ENCODE results near the gene HPS1.

The HPS1 gene

DNA sequence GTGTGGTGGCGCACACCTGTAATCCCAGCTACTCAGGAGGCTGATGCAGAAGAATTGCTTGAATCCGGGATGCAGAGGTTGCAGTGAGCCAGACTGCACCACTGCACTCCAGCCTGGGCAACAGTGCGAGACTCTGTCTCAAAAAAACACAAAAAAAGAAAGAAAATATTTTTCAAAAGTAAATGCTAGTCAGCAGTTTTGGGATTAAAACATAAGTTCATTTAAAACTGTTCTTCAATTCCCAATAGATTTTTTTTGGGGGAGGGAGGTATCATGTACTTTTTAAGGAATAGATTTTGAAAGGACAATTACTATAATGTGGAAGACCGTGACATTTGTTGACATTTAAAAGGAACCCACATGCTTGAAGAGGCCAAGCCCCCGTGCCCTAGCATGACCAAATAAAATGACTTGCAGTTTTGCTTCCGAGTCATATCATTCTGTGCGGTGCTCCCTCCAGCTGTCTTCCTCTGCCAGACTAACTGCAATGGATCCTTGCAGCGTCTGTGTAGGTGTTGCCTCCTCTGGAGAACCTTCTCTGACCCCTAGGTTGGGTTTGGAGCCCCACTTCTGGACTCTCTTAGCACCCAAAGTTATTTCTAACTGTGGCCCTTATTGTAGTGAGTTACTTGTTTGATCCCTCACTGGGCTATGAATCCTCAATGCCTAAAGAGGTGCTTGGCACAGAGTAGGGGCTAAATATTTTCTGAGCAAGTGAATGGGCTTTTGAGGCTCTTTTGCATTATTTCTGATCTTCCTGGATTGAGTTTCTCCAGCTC lies 17.4 kb upstream of the HPS1 start:
- DNase-seq, result no peak

DNA sequence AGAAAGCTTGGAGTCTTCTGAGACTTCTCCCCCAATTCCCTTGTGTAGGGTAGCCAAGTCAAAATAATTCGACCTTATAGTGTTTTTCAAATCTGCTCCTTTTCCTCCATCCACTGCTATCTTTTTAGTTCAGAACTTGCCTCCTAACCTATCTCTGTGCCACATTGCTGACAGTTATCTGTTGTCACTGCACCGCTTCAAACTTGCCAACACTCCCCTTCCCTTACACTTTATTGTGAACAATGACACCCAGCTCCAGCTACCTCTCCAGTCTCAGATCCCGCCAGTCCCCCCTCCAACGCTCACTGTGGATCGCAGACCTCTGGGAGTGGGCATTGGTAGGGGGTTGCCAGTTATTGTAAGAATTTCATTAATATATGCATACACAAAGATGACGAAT lies 16.3 kb upstream of the HPS1 start:
- DNase-seq, result no peak

DNA sequence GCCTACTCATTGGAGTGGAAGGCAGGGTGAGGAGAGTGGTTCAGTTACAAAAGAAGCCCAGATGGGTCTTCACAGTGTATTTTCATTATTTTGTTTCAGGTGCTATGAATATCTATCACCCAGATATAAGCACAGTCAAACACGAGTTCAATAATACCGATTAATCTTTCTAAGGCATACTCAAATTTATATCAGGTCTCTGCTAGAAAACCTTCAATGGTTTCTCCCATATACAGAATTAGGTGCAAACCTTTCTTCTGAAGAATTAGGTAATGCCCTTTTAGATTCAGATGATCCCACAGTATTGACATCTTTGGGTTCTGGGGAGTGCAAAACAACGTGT lies 14.7 kb upstream of the HPS1 start:
- no peak for DNase-seq

DNA sequence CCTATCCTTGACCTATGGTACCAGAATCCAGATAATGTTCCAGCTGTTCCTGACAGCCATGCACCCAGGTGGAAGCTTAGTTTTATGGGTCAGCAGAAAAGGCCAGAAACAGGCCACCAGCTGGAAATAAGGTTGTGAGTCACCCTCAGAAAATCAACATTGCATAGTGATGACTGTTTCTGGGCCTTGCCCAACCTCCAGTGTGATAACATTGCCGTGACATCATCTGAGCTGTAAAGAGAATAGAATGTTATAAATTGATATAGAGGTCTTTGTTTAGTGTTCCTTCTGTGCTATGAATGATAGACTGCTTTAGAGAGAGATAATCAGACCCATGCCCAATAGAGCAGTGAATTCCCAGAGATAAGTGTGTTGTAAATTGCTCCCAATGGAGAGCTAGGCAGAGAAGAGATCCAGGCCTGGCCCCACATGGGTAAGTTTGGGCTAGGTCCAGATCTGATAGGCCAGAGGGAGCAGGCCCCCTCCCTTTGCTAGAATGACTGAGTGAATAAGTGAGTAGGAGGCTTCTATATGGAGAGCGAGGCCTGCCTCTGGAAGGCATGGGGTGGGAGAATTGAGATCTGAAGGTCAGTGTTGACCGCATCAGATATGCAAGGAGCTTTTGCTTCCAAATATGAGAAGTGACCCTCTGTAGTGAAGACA lies 14.2 kb upstream of the HPS1 start:
- DNase-seq, result no peak

DNA sequence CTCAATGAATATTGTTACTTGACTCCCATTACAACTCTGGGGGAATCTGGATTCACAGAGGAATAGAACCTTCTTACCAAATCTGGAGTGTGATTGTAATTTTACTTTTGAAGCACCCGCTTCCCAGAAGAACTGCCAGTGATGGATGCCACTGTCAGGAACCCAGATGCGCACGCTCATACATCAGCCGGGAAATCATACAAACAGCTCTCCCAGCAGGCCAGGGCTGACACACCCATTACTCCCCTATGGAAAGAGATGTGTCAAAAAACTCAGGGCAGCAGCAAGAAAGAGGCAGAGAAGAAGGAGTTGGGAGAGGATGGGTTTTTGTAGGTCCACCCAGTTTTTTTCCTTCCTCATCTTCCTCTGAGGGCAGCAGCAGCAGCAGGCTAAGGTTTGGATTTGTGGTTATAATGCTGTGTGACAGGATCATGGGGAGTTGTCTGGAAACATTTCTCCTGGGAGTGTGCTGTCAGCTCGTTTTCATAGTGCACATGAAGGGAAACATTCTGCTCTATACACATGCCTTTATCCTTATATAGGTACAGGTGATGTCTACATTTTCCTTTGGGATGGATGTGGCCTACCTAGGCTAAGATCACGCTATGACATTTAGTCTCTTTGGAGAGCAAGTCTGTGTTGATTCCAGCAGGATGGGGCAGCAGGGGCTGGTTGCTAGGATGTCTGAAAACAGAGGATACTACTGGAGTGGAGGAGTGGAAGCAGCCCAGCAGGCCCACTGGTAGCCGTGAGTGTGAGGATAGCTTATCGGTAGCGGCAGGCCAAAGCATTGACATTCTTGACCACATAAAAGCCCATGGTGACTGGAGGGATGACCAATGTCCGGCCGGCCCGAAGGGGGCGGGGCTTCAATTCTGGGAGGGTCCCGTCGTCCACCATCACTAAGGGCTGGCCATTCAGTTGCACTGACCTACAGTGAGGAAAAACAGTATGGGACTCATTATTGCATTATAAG lies 12.4 kb upstream of the HPS1 start:
- no peak for DNase-seq

DNA sequence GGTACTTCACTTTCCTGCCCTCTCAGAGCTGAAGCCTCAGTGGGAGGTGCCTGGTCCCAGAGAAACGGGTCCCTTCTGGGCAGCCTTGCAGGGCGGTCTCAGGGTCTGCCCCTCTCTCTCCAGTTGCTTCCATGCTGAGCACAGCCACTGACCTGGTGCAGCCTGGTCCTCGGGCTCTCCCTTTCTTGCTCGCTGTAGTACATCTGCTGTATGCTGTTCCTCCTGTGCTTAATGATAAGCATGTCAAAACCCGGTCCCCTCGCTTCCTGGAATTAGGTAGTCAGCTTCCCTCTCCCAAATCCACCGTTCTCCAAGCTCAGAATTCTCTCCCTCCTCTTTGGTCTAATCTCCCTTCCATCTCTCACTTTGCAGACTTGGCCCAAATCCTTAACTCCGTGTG lies 11.0 kb upstream of the HPS1 start:
- no peak for DNase-seq

DNA sequence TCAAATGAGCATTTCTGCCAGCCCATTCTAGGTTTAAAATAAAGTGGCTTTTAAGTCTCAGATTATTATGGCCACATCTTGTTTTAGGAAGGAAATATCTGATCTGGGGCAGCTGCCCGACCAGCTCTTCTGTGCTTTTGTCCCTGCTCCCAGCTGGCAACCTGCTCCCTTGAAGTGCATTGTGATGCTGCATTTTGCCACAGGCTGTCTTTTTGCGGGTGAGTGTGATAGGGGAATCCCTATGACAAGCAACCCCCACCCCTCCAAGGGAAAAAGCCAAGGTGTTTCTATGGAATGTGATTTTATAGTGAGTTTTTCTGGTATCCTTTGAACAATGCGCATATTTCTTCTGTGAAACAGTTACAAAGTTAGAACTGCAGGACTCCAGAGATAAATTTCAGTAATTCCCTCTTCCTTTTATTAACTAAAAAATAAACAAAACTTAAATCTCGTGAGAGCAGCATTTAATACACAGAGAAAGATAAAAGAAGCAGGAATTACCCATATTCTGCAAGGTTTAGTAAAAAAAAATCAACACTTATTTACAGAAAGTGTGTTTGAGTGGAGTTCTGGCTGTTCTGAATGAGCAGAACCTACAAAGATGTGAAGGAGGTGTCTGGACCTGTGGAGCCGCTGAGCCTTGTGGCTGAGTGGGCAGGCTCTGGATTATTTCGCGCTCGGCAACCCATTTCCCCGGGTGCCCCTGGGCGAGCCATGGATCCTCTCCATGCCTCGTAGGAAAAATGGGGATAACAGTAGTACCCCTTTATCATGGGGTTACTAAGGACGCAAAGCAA lies 10.1 kb upstream of the HPS1 start:
- no peak for DNase-seq

DNA sequence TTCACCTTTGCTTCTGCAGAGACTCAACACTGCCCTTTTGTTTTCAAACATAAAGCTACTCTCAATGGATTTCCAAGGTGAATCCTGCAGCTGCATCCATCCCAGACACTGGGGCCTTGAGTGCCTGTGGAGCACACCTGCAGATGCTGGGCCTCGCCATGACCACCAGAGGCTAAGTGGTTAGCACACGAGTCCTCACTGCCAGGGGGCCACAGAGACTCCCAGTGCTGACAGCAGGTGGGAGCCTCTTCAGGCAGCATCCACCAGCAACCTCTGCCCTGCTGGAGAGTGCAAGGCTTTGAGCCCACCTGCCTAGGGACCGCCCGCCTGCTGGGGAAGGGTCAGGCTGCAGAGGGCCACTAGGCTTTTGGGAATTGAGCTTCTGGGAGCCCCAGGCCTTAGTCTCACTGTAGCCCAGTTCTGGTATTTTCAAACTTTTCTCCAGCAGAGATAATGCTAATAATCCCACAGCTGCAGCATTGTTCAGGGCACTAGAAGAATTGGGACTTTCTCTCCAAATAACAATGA lies 9.4 kb upstream of the HPS1 start:
- no peak for DNase-seq

DNA sequence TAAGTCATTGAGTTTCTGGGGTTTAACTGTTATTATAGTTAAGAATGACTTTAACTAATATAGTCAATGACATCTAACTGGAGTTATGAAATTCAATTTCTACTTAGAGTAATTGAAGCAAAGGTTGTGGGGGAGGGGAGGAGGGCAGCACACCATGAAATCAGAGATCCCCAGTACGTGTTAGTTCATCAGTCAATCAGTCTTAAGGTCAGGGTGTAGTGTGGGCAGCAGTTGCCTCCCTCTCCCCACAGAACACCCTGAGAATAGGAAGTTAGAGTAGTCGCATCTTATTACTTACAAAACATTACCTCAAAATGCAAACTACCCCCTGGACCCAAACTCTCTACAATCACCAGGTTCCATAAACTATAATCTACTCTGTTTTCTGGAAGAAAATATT lies 7.0 kb upstream of the HPS1 start:
- DNase-seq, result no peak

DNA sequence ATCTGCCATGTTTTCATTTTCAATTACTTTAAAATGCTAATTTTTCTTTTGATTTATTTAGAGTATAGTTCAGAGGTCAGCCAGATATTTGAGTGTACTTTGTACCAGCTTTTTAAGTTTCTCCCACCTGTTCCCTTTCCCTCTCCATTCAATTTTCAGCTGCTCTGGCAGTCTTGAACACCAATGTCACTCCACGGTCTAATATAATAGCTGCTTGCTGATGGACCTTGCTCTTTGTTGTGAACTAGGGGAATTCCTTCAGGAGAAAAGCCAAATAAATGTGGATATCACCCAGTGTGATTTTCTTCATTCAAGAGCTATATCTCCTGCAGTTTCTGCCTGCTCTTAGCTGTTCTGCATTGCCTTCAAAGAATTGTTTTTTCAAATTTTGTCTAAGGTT lies 3.9 kb upstream of the HPS1 start:
- DNase-seq, result no peak

DNA sequence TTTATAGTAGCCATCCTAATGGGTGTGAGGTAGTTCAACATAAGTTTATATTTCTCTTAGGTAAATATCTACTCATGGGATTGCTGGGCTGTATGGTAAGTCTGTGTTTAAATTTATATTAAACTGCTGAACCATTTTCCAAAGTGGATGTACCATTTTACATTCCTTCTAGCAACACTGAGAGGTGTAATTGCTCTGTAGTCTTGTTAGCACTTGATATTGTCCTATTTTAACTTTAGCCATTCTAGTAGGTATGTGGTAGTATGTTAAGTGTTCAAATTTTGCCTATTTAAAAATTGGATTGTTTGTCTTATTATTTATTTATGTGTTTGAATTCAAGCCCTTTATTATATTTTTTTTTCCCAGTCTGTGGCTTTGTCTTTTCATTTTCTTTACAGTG lies 2.6 kb upstream of the HPS1 start:
- DNase-seq, result no peak

DNA sequence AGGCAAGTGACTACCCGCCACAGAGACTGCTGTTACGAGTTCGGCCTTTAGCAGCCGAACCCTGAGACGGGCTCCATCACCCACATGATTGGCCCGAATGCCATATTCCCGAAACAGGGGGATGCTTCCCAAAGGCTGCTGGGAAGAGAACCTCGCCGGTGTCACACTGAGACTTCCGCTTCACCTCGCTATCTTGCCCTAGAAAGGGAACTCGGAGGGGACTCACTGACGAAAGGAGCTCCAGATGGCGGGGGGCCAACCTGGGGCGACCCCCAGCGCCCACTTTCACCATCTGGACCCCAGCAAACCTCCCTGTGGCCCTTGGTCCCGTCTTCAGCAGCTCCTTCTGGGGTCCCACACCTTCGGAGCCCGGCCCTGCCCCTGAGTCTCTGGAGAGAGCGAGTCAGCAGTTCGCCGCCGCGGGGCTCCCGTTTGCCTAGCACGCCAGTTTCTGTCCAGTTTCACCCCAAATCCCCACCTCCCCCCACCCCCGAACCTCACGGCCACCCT lies 529 bp downstream of the HPS1 start:
- DNase-seq, result no peak

DNA sequence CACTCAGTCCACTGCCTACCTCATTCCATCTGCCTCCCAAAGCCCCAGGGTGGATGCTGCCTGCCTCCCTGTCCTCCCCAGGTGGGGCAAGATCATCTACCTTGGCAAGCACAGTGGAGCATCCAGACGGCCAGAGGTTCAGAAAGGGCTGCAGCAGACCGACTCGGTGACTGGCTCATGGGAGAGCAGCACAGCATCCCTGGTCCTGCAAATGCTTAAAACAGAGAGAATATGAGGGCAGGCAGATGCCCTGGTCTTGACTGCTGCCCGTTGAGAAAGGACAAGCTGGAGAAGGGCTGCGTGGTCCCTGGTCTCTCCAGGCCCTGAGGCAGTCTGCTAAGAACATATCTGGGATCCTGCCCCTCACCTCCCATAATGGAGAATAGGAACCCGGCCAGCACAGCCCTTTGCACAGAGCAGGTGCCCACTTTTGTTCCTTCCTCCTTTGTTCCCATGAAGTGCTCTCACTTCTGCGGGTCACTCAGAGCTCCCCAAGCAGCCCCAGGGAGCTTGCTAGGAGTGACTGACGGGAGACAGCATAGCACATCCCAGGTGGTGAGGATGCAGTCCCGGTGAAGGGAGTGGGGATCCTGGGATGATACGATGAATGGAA lies 1.4 kb downstream of the HPS1 start:
- DNase-seq, result no peak

DNA sequence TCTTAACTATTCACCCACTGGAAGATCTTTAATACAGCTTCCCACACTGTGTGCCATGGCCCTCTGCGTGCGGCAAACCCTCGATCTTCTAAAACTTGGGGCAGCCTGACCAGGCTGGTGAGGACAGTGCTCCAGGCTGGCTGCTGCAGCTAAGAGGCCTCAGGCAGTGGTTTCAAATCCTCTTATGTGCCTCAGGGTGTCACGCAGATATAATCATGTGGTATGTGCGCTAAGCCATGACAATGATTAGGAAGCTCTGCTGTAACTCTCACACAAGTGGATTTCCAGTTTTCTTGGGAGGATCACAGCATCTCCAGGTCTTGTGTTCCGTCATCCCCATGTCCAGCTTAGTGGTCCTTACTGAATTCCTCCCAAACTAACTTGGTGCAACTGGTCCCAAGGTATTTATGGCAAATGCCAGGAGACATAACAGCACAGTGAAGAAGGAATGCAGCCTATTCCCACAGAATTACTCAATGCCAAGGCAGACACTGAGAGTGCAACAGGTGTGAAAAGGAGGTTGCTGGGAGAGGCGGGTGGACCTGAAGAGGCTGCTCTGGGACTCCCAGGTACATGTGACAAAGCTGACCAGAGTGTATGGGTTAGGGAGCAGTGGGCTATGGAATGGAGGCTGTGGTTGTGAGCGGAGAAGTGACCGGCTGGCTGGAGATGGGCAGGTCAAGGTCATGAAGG lies 2.3 kb downstream of the HPS1 start:
- no peak for DNase-seq

DNA sequence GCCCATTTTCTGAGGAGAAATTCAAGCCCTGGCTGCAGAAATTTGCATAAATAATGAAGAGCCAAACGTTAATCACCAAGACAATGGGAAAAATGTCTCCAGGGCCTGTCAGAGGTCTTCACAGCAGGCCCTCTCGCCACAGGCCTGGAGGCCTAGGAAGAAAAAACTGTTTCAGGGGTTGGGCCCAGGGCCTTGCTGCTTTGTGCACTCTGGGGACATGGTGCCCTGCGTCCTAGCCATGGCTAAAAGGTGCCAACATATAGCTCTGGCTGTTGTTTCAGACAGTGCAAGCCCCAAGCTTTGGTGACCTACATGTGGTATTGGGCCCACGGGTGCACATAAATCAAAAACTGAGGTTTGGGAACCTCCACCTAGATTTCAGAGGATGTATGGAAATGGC lies 8.0 kb downstream of the HPS1 start:
- DNase-seq, result no peak

DNA sequence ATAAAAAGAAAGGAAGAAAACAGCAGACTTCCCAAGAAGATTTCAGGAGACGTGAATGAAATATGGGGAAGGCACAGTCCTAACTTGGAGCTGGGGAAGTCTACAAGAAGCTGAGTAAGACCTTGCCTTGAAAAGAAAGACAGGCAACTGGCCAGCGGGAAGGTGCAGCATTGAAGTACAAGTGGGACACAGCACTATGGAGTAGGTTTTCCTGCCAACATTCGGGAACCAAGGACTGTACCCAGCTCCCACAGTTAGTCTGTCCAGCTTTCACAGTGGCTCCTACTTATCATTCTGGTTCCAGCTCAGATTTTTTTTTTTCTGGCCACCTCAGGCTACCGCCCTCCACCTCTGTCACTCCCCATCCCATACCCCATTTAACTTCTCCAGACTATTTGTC lies 10.0 kb downstream of the HPS1 start:
- no peak for DNase-seq

DNA sequence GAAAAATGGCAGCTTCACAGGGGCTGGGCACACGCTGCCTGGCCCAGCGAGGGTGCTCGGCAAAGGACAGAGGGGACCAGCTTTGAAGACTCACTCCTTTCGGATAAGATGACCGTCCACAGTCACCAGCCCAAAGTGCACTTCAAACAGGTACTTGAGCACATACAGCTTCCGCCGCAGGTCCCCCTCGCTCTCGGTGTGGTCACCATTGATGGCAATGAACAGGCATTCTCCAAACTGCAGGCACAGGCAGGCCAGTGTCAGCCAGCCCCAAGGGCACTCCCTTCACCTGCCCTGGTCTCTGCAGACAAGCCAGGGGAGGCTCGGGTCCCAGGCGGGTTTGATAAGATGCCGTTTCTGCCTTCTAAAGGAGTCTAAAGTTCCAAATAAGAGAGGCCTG lies 11.6 kb downstream of the HPS1 start:
- DNase-seq, result no peak

DNA sequence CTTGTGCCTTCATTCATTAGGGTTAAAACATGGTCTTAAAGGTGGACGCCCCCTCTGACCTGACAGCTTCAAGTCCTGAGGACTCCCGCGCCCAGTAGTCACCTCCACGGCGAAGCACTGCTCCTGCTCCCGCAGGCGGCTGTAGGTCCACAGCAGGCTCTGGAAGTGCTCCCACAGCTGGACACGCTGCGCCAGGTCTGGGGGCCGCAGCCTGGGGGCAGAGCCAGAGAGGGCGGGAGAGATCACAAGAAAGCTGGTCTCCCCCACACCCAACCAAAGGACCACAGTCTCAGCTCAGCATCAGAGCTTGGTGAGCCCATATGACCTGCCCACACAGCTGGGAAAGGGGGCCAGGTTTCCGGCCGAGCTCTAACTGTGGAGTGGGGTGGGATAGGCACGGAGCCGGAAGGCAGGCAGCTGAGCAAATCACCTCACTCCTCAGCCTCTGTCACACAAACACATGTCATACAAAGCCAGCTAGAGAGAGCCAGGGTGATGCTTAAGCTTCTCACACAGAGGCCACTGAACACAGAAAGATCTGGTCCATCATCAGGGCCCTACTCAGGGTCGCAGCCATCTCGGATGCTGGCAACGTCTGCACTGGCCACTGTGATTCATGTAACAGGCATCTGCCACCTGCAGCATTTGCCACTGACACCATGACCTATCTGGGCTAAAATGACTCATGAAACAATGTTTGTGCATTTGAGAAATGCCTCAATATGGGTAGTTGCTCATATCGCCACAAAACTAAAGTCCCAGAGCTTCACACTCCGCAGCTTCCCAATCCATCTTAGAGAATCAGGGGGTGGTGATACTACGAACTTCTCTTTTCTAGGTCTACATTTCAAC lies 12.6 kb downstream of the HPS1 start:
- DNase-seq, result no peak

DNA sequence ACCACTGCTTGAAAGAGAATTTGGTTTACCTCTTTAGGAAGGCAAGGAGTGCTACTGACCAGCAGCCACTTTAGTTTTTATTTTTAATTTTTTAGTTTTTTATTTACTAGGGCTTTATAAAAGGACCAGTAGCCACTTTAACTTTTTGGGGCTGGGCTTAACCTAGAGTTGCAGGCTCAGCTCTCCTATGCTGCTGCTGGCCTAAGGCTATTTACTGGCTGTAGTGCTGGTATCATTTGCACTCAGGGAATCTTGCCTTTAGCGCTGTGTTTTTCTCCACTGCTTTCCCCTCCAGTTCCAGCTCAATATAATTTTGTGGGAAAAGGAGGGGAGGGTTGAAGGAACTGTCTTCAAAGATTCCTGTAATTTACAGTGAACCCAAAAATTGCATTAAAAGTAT lies 13.4 kb downstream of the HPS1 start:
- DNase-seq, result no peak

DNA sequence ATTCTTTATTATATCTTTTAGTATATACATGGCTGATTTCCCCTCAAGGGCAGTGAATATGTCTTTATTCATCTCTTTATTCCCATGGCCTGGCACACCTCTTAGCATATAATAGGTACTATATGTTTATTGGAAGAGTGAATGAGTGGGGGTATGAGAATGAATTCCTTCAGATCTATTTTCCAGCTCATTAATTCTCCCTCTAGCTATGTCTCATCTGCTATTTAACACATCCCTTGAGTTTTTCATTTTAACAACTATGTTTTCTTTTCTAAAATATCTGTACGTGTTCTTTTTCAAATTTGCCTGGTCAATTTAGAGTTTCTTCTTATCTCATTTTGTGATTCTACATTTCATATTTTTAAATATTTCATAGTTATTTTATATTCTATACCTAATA lies 14.4 kb downstream of the HPS1 start:
- no peak for DNase-seq

Measured in activated T-cell treated with anti-CD3 and anti-CD28 coated beads, Interleukin-2, amount 50 U/mL, for 1 hour (primary cell).